ENCODE measurements around the gene NCBP3.
A peak's percentile ranks its signal among the peaks of the same experiment; 100 is the strongest.

The NCBP3 gene

DNA sequence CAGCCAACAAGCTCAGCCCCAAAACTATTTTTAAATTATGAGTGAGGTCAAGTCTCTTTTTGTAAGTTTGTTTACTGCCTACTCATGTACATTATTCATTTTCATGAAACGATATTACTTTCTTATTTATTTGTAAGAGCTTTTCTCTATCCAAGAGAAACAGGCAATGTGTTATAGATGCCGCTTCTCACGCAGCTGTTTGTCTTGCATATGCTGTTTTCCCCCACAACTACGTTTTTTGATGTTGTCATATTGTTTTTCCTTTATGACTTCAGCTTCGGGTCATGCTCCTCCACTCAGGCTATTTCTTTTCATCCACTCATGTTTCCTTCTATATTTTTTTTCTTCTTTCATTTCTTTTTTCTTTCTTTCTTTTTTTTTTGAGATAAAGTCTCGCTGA is 65.1 kb downstream of the NCBP3 start:
- DNase-seq = no peak

DNA sequence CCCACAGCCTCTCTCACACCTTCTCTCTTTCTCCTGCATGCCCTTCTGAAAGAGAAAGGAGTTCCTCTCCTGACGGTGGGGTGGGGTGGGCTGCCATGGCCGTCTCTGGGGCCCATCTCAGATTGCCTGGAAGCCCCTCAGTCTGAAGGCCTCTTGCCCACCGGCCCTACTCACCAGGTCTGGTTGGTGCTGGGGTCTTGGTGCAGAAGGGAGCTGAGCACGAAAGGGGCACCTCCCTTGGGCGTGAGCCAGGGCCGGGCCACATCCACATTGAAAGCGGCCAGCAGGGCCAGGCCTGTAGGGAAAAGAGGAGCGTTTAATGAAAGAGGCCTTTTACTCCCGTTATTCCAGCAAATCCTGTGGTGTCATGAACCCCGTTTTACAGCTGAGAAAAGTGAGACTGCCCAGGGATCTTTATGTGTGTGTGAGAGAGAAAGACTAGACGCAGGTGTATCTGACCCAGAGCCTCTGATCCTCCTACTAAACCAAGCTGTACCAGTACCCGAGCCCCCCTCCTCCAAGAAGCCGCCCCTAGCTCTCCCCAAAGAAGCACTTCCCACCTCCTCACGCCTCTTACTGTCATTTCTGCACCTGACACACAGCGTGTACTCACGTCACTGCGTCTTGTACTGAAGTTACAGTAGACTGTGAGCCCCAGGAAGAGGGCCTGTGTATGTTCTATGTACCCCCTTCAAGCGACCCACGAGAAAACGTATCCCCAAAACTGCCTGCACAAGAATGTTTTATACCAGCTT is 68.5 kb downstream of the NCBP3 start:
- DNase-seq = no peak

DNA sequence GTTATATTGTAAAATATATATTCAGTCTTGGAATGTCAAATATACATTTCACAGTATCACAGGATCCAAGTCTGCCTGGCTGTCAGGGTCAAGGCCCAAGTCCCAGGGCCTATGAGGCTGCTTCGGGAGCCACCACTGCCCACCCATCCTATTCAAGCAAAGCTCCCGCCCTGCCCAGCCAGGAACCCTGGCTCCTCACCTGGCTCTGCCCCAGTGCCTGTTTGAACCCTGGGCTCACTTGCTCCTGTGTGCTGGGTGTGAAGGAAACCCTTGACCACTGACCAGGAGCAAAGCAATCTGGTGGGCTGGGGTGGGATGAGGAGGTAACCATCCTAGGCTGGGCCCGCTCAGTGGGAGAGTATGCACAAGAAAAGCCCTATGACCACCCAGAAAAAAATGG is 72.1 kb downstream of the NCBP3 start:
- DNase-seq = no peak

GRCh38 chr17:3773511-3773910 is 72.5 kb downstream of the NCBP3 start:
- DNase-seq = no peak

GRCh38 chr17:3772764-3773163 is 73.3 kb downstream of the NCBP3 start:
- no peak for DNase-seq

DNA sequence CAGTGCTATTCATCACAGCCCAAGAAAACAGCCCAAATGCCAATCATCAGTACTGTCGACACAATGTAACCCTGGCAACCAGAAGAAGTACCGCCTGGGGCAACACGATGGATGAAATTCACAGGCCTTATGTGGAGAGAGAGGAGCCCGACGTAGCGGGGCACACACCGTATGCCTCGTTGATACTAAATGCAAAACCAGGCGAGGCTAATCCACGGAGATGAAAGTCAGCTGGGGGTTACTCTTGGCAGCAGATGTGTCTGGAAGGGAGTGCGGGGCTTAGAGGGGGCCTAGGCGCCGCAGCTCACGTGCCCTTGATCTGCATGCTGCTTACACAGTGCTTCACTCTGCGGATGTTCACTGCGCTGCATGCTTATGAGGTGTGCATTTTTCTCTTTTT is 74.9 kb downstream of the NCBP3 start:
- no peak for DNase-seq

- no peak for DNase-seq
Measured at GRCh38 chr17:3770466-3770865, 75.6 kb downstream of the NCBP3 start.

- DNase-seq = no peak
Measured at GRCh38 chr17:3768769-3769168, 77.3 kb downstream of the NCBP3 start.

DNA sequence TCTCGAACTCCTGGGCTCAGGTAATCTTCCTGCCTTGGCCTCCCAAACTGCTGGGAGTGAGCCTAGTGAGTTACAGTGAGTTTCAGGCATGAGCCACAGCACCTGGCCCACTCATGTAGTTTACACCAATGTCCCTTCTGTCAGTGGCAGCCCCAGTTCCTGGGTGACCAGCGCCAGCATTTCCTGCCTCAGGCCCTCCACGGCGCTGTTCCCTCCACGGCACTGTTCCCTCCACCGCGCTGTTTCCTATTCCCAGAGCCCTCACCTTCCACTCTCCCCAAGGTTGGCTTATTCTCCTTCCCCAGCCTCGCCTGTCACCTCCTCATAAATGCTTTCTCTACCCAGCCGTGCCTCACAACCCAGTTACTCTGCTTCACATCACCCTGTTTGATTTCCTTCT is 77.7 kb downstream of the NCBP3 start:
- DNase-seq = no peak

GRCh38 chr17:3766779-3767178 is 79.3 kb downstream of the NCBP3 start:
- no peak for DNase-seq

DNA sequence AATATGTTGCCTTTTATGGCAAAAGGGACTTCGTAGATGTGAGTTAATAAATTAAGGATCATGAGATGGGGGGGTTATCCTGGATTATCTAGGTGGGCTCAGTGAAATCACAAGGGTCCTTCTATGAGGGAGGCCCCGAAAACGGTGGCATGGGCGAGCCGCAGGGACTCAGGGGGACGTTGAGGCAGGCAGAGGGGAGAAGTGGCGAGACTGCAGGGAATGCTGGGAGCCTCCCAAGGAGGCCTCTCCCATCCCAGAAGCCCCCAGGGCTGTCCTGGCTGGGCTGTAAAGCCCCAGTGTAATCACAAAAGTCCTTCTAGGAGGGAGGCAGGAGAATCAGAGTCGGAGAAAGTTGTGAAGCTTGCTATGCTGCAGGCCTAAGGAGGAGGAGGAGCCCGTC is 80.1 kb downstream of the NCBP3 start:
- no peak for DNase-seq

DNA sequence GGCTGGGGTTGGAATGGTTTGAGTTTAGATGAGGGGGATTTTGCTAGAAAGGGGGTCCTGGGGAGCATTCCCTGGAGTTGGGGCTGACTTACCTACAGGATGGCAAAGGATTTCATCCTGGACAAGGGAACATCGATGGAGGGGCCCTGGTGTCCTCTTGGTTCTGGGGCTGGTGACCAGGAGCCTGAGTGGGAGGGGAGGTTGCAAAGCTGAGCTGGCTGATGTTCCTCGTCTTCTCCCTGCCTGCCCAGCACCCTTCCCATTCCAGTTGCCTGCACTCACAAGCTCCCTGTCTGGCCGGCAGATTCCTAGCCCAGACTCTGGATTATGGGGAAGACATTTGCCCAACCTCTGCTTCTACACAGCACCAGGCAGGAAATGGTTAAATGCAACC is 82.3 kb downstream of the NCBP3 start:
- DNase-seq = no peak

DNA sequence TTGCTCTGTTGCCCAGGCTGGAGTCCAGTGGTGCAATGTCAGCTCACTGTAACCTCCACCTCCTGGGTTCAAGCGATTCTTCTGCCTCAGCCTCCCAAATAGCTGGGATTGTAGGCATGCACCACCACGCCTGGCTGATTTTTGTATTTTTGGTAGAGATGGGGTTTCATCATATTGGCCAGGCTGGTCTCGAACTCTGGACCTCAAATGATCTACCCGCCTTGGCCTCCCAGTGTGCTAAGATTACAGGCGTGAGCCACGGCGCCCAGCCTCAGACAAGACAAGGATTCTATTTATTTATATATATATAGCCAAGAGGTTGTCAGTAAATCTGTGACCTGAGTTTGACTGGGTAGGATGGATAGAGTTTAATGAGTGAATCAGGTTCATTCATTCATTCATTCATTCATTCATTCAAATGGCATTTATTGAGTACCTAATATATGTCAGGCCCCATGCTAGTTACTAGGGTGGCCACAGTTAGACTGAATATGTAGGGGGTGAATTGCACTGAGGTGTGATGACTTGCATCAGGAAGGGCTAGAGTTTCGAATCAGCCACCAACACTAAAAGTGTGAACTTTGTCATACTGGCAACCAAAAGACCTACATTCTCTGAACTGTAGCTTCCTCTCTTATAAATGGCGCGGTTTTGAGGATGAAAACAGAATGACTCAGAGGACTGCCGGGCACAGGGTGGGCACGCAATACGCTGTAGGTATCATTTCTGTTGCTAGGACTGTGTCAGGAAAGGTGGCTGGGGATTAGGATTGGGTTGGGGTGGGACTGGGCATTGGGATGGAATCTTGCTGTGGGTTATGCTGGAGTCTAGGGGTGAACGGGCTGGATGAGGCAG is 82.9 kb downstream of the NCBP3 start:
- no peak for DNase-seq

- DNase-seq = no peak
Measured at GRCh38 chr17:3761918-3762380, 84.1 kb downstream of the NCBP3 start.

DNA sequence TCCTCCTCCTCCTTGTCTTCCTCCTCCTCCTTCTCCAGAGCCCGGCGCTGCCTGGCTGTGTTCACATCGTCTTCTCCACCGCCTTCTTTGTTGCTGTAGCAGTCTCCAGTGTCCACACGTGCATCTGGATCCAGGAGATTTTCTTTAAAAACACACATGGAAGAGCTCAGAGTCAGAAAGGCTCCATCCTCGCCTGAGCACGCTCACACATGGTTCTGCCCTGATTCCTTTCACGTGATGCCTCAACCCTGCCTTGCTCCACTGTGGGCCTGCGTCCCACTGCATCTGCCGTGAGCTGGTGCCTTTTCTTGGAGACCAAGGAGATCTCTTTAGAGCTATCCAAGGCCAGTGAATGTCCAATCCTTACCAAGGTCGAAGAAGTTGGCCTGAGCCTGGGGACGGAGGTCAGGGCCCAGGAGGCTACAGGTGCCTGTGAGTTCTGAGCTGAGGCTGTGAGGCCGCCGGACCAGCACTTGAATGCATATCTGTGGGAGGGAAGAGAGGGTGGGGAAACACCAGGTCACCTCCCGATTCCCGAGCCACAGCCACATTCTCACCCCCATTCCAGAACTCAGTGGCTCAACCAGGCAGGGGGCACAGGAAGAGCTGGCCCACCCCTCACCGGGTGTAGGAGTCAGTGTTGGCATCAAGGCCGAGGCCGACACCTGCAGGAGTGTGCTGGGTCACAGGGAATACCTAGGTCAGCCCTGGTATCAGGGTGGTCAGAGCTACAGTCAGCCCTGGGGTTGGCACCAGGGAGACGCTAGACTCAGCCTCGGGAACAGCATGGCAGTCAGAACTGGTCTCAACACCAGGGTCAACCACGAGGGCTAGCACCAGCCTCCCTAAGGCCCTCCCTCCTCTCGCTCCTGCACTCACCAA is 84.8 kb downstream of the NCBP3 start:
- no peak for DNase-seq

DNA sequence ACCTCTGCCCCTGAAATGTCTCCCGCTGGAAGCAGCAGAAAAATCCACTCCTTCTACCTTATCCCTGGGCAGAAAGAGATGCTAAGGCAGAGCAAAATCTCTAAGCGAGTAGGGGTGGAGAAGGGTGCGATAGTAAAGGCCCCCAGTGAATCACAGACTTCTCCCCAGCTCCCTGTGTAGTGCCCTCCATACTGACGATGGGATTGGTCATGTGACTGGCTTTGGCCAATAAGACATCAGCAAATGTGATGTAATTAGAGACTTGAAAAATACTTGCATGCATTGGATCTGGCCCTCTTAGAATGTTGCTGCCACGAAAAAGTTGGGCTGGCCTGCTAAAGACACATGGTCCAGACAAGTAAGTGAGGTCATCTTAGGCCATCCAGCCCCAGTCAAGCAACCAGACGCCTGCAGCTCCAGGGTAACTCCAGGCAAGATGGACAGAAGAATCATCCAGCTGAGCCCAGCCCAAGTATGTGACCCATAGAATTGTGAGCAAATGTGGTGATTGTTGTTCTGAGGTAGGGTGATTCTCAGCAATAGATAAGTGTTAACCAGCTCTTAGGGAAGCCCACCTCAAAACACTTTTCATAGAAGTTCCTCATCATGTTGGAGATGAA is 86.3 kb downstream of the NCBP3 start:
- DNase-seq = no peak

DNA sequence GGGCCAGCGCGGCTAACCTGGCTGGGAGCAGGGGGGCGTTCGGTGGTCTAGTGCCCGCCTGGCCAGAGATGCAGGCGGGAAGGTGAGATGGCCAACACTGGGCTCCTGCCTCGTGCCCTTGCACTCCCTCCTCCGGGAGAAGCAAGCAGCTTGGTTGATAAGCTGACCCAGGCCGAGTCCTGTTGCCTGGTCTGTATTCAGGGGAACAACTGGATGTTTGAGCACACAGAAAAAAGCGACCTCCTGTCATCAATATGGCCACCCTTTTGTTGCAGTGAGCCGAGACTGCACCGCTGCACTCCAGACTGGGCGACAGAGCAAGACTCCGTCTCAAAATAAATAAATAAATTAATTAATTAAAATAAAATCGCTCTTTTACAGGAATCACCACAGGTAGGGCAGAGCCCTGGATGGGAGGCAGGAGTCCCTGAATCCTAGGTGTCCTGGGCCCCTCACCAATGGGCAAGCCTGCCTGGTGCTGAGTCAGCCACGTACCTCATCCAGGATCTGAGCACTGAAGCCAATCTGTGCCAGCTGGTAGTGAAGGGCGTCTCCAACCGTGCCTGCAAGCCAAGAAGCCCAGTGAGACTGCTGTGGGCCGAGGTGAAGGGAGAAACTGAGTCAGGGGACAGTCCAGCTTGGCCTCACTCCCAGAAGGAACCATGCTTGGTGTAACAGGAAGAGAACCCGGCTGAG is 90.6 kb downstream of the NCBP3 start:
- no peak for DNase-seq

DNA sequence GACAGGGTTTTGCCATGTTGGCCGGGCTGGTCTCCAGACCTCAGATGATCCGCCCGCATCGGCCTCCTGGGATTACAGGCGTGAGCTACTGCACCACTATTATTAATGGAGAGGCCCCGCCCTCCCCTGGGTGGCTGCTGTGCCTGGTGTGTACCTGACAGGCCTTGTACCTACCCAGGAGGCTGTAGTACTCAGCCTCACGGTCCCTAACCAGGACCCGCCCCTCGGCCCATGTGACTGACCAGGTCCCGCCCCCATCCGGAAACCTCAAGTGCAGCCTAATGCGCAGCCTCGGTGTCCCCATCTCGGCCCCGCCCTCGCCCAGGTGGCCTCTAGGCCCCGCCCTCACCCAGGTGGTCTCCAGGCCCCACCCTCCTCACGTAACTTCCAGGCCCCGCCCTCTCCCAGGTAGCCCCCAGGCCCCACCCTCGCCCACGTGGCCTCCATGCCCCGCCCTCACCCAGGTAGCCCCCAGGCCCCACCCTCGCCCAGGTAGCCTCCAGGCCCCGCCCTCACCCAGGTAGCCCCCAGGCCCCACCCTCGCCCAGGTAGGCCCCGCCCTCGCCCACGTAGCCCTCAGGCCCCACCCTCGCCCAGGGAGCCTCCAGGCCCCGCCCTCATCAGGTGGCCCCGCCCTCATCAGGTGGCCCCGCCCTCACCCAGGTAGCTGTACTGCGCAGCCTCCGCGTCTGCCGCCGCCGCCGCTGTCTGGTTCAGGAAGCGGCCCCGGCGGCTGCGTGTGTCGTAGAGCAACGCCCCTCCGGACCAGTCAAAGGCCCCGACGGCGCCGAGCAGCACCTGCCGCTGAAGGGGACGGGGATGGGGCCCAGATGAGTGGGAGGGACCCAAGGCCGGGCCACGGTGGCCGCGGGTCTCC is 91.3 kb downstream of the NCBP3 start:
- DNase-seq = peak; percentile 78

DNA sequence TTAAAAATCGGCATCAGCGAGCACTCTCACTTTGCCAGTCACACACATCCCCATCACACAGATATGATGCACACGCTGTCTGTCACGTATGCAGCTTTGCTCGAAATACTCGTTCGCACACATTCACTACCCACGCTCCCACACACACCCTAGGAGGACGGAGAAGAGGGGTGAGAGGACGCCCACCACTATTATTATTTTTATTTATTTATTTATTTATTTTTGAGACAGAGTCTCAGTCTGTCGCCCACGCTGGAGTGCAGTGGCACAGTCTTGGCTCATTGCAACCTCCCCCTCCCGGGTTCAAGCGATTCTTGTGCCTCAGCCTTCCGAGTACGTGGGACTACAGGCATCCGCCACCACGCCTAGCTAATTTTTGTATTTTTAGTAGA is 92.0 kb downstream of the NCBP3 start:
- no peak for DNase-seq

GRCh38 chr17:3753624-3754023 is 92.4 kb downstream of the NCBP3 start:
- no peak for DNase-seq

Measured in COR-L47 (cell line).